HG02981 (cell line): ENCODE data around the gene TRAF6.
"Not testable (repeated sequence)": the region's sequence is repeated elsewhere in the genome, so short reads cannot be mapped to it uniquely, and the experiment has no call there.

ENCODE experiments used
- ATAC-seq: cut with Tn5 transposase; IDR thresholded peaks from one replicate; pipeline ENCODE4 v1.9.1; 2021; ENCODE audit warnings: mild to moderate bottlenecking, moderate library complexity; ENCODE audit not compliant: unreplicated experiment

TRAF6 gene

GRCh38 chr11:36493332-36493731, 16.7 kb downstream of the TRAF6 start:
- ATAC-seq = no peak

GRCh38 chr11:36492724-36493304, 17.3 kb downstream of the TRAF6 start:
- no peak for ATAC-seq

- ATAC-seq = no peak
Measured at GRCh38 chr11:36490026-36490806, 19.9 kb downstream of the TRAF6 start.

GRCh38 chr11:36488096-36488495, 22.0 kb downstream of the TRAF6 start:
- peak; percentile 51 for ATAC-seq

- ATAC-seq = no peak
Measured at GRCh38 chr11:36487619-36488018, 22.5 kb downstream of the TRAF6 start.

- no peak for ATAC-seq
Measured at GRCh38 chr11:36485298-36486002, 24.6 kb downstream of the TRAF6 start.

GRCh38 chr11:36483042-36483441, 27.0 kb downstream of the TRAF6 start:
- ATAC-seq = not testable (repeated sequence)

GRCh38 chr11:36480833-36481232, 29.2 kb downstream of the TRAF6 start:
- ATAC-seq = no peak

GRCh38 chr11:36478700-36479329, 31.3 kb downstream of the TRAF6 start:
- no peak for ATAC-seq

- ATAC-seq = no peak
Measured at GRCh38 chr11:36475192-36475591, 34.9 kb downstream of the TRAF6 start.

- ATAC-seq = no peak
Measured at GRCh38 chr11:36471577-36471976, 38.5 kb downstream of the TRAF6 start.

GRCh38 chr11:36469881-36470802, 39.9 kb downstream of the TRAF6 start:
- ATAC-seq = no peak

GRCh38 chr11:36469063-36469462, 41.0 kb downstream of the TRAF6 start:
- ATAC-seq = no peak

- ATAC-seq = no peak
Measured at GRCh38 chr11:36467916-36468315, 42.2 kb downstream of the TRAF6 start.

GRCh38 chr11:36467012-36467411, 43.1 kb downstream of the TRAF6 start:
- no peak for ATAC-seq

- no peak for ATAC-seq
Measured at GRCh38 chr11:36465449-36466163, 44.5 kb downstream of the TRAF6 start.

- no peak for ATAC-seq
Measured at GRCh38 chr11:36464720-36465119, 45.4 kb downstream of the TRAF6 start.

- no peak for ATAC-seq
Measured at GRCh38 chr11:36463781-36464180, 46.3 kb downstream of the TRAF6 start.

GRCh38 chr11:36462321-36462720, 47.8 kb downstream of the TRAF6 start:
- no peak for ATAC-seq

GRCh38 chr11:36460220-36460619, 49.9 kb downstream of the TRAF6 start:
- no peak for ATAC-seq
